ENCODE data around the gene SIPA1L3.

SIPA1L3 gene

DNA sequence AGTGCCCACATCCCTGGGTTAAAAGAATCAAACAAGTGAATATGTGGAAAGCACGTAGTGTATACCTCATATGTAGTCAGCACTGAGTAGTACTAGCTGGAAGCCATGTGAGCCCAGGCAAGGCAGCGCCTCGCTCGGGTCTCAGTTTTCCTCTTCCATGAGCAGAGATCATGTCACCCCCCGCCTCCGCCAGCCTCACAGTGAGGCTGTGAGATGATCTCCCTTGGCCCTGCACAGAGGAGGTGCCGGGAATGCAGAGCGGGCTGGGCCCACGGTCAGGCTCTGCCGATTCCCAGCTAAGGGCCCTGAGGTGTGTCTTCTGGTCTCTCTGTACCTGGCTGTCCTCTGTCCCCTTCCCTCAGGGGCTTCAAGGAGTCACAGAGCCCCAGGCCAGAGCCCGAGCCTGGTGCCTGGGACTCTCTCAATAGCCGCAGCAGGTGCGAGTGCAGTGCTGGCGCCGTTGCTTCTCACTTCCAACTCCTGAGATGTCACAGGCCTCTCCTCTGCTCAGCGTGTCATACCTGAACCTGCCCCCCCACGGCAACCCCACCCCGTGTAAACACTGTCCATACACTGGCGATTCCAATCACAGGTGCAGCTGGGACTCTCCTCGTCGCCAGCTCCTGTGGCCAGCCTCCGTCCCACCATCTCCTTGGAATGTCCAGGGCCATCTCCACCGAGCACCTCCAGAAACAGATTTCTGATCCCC lies 290.1 kb downstream of the SIPA1L3 start:
- no peak for DNase-seq

DNA sequence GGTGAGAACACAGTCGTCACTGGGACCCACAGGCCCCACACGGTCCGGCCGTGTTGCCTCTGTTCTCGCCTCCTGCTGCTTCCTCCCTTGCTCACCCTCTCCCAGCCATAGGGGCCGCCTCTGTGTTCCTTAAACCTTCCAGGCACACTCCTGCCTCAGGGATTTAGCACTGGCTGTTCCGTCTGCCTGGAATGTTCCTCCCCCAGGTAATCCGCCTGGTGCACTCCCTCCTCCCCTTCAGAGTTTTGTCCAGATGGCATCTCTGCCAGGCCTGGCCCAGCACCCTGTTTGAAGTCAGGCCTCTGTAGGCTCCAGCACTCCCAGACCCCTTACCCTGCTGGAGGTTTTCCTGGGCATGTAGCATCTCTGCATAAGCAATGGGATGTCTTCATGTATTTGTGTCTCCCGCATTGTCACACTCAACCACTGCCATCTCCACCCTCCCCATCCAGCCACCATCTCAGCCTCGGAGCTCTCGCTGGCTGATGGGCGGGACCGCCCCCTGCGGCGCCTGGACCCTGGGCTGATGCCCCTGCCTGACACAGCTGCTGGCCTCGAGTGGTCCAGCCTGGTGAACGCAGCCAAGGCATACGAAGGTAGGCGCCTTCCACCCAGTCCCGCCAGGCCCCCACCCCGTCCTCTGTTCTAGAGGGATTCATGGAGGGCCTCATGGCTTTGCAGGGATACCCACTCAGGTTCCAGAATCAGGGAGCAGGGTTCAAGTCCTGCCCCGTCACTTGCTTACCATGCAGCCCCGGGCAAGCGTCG lies 291.1 kb downstream of the SIPA1L3 start:
- DNase-seq, result no peak

GRCh38 chr19:38199340-38199739 lies 292.3 kb downstream of the SIPA1L3 start:
- DNase-seq, result no peak

DNA sequence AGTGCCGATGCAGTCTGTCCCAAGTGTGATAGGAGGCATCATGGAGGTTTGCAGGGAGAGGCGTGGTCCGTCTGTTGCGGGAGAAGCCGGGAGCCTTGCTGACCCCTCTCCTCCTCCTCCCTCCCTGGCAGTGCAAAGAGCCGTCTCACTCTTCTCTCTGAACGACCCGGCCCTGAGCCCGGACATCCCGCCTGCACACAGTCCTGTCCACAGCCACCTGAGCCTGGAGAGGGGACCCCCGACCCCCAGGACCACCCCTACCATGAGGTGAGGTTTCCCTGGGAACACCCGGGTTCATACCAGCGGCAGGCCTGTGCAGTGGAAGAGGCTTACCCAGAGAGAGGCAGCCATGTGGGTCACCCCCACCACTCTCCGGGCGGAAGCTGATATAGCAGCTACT lies 294.7 kb downstream of the SIPA1L3 start:
- DNase-seq, result no peak

DNA sequence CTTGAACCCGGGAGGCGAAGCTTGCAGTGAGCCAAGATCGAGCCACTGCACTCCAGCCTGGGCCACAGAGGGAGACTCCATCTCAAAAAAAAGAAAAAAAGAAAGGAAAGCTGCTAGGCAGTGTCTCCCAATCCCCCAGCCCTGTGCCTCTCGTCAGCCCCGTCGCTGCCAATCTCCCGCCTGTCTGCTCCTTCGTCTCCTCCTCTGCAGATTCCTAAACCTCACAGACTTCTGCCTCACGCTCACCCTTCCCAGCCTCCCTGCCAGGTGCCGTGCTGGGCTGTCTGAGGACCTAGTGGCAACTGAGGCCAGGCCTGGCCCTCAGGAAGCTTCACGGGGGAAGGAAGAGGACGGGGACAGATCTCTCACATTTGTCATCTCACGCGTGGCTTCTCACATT lies 295.5 kb downstream of the SIPA1L3 start:
- no peak for DNase-seq

- DNase-seq, result no peak
Measured at GRCh38 chr19:38203197-38203596, 296.2 kb downstream of the SIPA1L3 start.

- no peak for DNase-seq
Measured at GRCh38 chr19:38204096-38204495, 297.1 kb downstream of the SIPA1L3 start.

GRCh38 chr19:38204728-38205127 lies 297.7 kb downstream of the SIPA1L3 start:
- no peak for DNase-seq

DNA sequence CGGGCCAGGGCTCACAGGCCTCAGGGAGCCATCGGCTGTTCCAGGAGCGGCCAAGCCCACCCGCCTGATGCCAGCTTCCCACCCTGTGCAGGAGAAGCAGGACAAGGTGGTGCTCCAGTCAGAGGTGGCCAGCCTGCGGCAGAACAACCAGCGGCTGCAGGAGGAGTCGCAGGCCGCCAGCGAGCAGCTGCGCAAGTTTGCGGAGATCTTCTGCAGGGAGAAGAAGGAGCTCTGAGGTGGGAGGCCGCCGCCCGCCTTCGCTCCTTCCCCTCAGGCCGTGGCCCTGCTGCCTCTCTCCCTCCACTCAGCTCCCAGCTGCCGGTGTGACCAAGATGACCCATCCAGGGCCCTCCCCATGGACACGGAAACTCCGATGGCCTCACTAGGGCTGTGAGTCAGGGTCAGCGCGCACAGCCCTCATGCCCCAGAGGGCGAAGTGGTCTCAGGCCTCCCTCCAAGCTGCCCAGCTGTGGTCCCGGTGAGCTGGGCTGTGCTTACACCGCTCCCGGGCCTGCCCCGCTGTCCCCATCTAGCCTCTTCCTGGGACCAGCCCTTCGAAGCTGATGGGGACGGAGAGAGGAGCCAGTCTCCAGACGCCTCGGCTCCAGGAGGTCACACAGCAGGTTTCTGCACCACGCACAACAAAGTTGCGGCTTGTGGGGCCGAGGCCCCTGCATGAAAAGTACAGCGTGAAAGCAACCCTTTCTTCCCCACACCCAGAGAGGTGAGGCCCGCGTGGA lies 299.2 kb downstream of the SIPA1L3 start:
- no peak for DNase-seq

DNA sequence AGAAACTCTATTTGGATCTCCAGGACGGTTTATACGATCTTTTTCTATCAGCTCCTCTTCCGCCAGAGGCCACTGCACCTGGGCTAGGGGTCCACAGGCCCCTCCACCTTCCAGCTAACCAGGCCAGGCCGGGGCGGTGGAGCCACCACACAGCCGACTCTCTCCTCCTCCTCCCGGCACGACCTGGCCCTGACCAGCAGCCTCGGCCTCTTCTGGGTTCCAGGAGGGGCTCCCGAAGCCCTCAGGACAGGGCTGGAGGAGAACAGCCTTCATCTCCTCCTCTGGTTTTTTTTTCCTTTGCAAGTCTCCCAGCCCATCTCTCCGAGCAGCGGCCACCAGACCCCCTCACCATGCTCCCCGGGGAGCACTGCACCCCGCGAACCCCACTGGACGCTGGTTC lies 299.9 kb downstream of the SIPA1L3 start:
- no peak for DNase-seq

GRCh38 chr19:38207543-38207942 lies 300.5 kb downstream of the SIPA1L3 start:
- no peak for DNase-seq

DNA sequence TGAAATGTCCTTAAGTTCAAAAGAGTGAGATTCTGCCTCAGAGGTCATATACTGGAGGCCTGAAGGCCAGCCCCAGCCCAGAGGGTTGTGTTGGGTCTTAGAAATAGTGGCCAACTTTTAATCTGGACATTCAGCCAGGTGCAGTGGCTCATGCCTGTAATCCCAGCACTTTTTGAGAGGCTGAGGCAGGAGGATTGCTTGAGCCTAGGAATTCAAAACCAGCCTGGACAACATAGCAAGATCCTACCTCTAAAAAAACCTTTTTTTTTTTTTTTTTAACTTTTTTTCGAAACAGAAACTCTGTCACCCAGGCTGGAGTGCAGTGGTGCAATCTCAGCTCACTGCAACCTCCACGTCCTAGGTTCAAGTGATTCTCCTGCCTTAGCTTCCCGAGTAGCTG lies 301.6 kb downstream of the SIPA1L3 start:
- DNase-seq, result no peak

DNA sequence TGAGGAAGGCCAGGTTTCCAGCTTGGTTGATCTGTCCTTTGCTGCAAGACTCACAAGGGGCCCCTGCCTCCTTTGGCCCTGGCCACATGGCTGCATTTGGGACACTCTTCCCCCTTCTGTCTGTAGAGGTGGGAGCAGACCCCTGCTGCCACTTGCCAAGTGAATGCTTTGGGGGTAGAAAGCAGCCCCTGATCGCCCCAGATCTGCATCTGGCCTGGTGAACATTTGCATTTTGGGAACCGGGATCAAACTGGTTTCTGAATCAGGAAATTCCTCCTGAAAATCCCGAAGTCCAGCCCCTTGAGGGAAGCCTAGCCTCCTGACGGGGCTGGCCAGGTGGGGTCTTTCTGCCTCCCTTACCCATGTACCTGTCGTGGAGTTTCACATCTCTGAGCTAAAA lies 302.1 kb downstream of the SIPA1L3 start:
- no peak for DNase-seq

GRCh38 chr19:38209671-38210457 lies 302.9 kb downstream of the SIPA1L3 start:
- DNase-seq, result peak; percentile 41

DNA sequence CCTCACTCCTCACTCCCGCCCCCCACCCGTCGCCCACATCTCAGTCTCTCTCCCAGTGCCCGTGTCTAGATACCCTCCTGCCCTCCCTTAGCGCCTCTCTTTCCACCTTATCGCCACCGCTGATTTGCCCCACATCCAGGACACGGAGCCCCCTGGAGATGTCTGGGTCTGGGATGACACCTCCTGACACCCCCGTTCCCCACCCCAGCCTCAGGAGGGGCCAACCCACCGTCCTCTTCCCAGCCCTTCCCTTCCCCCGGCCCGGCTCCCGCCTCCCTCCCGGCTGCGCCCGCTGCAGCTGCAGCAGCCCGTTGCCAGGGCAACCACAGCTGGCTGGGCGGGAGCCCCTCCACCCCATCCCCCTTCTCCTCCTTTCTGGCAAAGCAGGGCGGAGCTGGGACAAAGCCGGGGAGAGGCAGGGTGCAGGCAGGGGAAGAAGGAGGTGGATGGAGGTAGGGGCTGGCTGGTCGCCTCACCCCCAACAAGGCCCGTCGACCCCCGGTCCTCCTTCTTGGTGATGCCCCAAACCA lies 303.5 kb downstream of the SIPA1L3 start:
- DNase-seq, result peak; percentile 60

DNA sequence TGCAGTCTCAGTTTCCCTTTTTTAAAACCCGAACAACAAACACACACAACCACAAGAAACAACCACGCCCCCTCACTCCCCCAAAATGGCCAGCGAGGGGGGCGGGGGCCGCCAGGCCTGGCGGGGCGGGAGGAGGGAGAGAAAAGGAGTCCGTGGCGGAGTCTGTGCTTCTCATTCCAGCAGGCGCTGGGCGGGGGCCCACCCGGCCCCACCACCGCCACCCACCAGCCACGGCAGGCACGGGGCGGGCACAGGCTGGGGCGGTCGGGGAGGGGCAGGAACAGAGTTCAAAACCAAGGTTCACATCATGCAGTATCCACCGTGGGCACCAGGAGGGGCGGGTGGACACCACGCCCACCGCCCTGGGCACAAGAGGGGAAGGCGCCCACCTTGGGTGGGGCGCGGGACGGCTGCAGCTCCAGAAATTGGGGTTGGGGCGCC lies 304.2 kb downstream of the SIPA1L3 start:
- no peak for DNase-seq

GRCh38 chr19:38211766-38212165 lies 304.8 kb downstream of the SIPA1L3 start:
- DNase-seq, result no peak

DNA sequence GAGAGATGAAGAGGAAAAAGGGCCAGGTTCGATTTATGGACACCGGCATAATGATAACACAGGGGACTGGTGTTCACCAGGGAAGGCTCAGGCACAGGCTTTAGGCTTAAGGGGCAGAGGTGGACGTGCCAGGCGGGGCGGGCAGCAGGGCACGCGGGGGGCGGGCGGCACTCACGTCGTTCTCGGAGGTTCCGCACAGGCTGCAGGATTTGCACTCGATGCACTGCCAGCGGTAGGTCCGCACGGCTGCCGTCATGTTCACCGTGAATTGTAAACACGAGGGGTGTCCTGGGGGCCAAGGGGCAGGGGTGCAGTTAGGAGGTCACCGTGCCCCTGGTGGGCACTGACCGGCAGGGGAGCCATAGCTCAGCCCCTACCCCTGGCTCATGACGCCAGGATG lies 306.5 kb downstream of the SIPA1L3 start:
- no peak for DNase-seq

GRCh38 chr19:38213911-38214625 lies 307.1 kb downstream of the SIPA1L3 start:
- peak; percentile 61 for DNase-seq

DNA sequence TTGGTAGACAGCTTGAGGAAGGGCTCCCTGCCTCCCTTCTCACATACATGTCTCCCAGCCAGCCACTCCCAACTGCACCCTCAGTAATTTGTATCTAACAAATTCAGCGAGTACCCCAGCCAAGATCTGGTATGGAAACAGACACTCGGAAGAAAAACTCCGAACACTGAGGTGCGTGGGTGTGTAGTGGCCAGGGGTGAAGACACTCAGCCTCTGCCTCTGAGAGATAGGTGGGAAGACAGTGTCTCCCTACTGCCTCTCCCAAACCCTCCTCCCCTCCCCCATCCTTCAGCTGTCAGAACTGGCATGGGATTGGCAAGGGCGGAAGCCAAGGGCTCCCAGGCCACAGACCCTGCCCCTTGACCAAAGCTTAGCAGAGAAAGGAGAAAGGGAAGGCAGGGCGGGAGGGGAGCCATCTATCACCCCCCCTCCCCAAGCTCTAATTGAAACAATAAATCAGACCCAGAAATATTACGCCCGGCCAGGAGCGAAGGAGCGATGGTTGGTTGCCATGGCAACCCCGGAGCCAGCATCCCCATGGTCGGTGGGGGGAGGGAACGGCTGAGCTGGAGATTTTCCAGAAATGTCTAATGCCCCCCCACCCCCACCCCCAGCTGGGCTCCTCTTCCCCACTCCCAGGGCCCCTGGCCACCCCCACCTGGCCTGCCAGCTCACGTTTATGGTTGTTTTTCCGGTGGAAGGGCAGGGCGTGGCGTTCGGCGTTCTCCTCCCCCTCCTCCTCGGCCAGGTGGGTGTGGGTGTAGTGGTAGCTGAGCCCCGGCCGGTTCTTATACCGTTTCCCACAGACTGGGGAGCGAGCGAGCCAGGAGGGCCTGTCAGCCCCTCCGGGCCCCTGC lies 310.0 kb downstream of the SIPA1L3 start:
- no peak for DNase-seq

GRCh38 chr19:38218204-38218603 lies 311.2 kb downstream of the SIPA1L3 start:
- no peak for DNase-seq

All from fibroblast of skin of scalp (primary cell).